Mucosa of descending colon (tissue), 3 donors: Measurements from ENCODE around the gene PRKAR1B. TPM values are rescaled to one million over a fixed set of nuclear protein-coding genes. Genes with fewer than 3 reads are reported as not detected.

ENCODE experiments used
- ATAC-seq: fragments of 200-7000 bp; cut with Tn5 transposase; one replicate; pipeline ENCODE4 v1.9.1; 2020; ENCODE audit warnings: mild to moderate bottlenecking, moderate library complexity
- DNase-seq, 3 donors: peaks; one replicate each; pipeline ENCODE4 v3.0.0-alpha.2; 2020
- H3K36me3 ChIP-seq: fragments of 200-600 bp; one replicate; pipeline ENCODE4 v1.8.0; 2021; ENCODE audit warnings: low read depth, mild to moderate bottlenecking
- H3K4me1 ChIP-seq: fragments of 200-600 bp; one replicate; pipeline ENCODE4 v1.8.0; 2021; ENCODE audit warnings: low read depth, mild to moderate bottlenecking
- H3K4me3 ChIP-seq: fragments of 200-600 bp; one replicate; pipeline ENCODE4 v1.8.0; 2021; ENCODE audit warnings: mild to moderate bottlenecking
- H3K9me3 ChIP-seq: fragments of 200-600 bp; one replicate; pipeline ENCODE4 v1.8.0; 2021; ENCODE audit warnings: mild to moderate bottlenecking
- intact Hi-C, 2 donors: fragments of 100-400 bp; cut with DNase I in 1 of 2; cut with micrococcal nuclease in 1 of 2; formaldehyde crosslinking; loops; one replicate each; pipeline versions ENCODE4 v1.11.0 to v1.11.1; 2022; cut with DNase I, micrococcal nuclease
- total RNA-seq, 3 donors: library from RNA; stranded (reverse); fragmentation: NEBNext Ultra II Directional in 2 of 3; extraction: Animal tissue kit (Norgen Biotek cat#: 25700) in 2 of 3; gene quantifications; one replicate each; pipeline versions ENCODE4 v1.2.1 to v1.2.4, GENCODE V29; 2021 to 2023
- TF ChIP-seq, protein P1 (sequence below): fragments of 200-600 bp; IDR thresholded peaks from one replicate; pipeline ENCODE4 v1.8.0; 2022; ENCODE audit warnings: antibody characterized with exemption, mild to moderate bottlenecking
- donor health status: DM: no; HTN: no; CAD: no; lungs with moderate emphysema.
- donor health status: DM: no; HTN: no; CAD: no.
- donor health status: DM: no; HTN: yes; CAD: no.

PRKAR1B gene
- total RNA-seq, 3 donors from 2014 or later, result 10.1 to 24.5 (median 24.4) TPM

- Histone ChIP-seq H3K4me1 (peaks cover 5% of the 10 kb centered on the region), H3K9me3 (no peaks in the 10 kb centered on the region), H3K36me3 (no peaks in the 10 kb centered on the region), H3K4me3 (no peak overlapping the region)
- intact Hi-C loops, result no loop called here
- TF ChIP-seq, protein P1, sequence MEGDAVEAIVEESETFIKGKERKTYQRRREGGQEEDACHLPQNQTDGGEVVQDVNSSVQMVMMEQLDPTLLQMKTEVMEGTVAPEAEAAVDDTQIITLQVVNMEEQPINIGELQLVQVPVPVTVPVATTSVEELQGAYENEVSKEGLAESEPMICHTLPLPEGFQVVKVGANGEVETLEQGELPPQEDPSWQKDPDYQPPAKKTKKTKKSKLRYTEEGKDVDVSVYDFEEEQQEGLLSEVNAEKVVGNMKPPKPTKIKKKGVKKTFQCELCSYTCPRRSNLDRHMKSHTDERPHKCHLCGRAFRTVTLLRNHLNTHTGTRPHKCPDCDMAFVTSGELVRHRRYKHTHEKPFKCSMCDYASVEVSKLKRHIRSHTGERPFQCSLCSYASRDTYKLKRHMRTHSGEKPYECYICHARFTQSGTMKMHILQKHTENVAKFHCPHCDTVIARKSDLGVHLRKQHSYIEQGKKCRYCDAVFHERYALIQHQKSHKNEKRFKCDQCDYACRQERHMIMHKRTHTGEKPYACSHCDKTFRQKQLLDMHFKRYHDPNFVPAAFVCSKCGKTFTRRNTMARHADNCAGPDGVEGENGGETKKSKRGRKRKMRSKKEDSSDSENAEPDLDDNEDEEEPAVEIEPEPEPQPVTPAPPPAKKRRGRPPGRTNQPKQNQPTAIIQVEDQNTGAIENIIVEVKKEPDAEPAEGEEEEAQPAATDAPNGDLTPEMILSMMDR, result no peak
- ATAC-seq, result no peak
- no peak for DNase-seq
These were observed 199.4 kb downstream of the PRKAR1B start for GRCh38 chr7:527723-528122.

GRCh38 chr7:526460-527034, 200.5 kb downstream of the PRKAR1B start:
- Histone ChIP-seq H3K4me1 (peaks cover 17% of the 10 kb centered on the region), H3K9me3 (no peaks in the 10 kb centered on the region), H3K36me3 (no peaks in the 10 kb centered on the region), H3K4me3 (no peak overlapping the region)
- intact Hi-C loops, result no loop called here
- DNase-seq (no peak), ATAC-seq (peak; percentile 1)
- TF ChIP-seq, protein P1, result no peak

GRCh38 chr7:525740-526139, 201.3 kb downstream of the PRKAR1B start:
- peaks cover 24% of the 10 kb centered on the region for H3K4me1 ChIP-seq
- no peaks in the 10 kb centered on the region for H3K36me3 ChIP-seq
- intact Hi-C loops, result no loop called here
- no peak overlapping the region for H3K4me3 ChIP-seq
- TF ChIP-seq, protein P1, result no peak
- no peaks in the 10 kb centered on the region for H3K9me3 ChIP-seq
- DNase-seq (no peak), ATAC-seq (no peak)

- H3K4me1 ChIP-seq, result peaks cover 27% of the 10 kb centered on the region
- TF ChIP-seq, protein P1, result no peak
These were observed 202.3 kb downstream of the PRKAR1B start for GRCh38 chr7:524800-525199.

GRCh38 chr7:523347-524336, 203.4 kb downstream of the PRKAR1B start:
- DNase-seq (peak in 1 of 3 donors; percentile 33), ATAC-seq (no peak)
- TF ChIP-seq, protein P1, result no peak
- Histone ChIP-seq H3K4me1 (peaks cover 26% of the 10 kb centered on the region), H3K4me3 (no peak overlapping the region), H3K36me3 (no peaks in the 10 kb centered on the region), H3K9me3 (no peaks in the 10 kb centered on the region)
- intact Hi-C loops, result no loop called here

More at GRCh38 chr7:524800-525199, 202.3 kb downstream of the PRKAR1B start:
- no peak for DNase-seq
- no peak overlapping the region for H3K4me3 ChIP-seq
- intact Hi-C loops, result no loop called here
- no peak for ATAC-seq
- H3K36me3 ChIP-seq, result no peaks in the 10 kb centered on the region
- no peaks in the 10 kb centered on the region for H3K9me3 ChIP-seq
